ENCODE data around the gene SEC22A.

DNA sequence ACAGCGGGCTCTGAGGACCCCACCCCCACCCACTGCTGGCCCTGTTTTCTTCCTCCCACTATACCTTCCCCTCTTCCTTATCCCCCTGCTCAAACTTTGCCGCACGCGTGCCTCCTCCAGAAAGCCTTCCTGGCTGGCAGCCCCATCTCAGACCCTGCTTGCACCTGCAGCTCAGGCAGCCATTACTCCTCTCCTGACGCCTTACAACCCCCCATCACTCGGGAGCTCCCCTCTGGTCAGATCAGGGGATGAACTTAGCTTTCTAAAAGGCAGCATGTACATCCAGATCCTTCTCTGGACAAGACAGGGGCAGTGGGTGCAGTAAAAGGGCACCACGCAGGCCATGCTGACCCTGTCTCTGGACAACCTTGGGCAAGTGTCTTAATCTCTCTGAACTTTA lies 94.5 kb downstream of the SEC22A start:
- TF ChIP-seq TAF1 (IDR thresholded peaks at IDR 0.05; ENCODE audit: borderline replicate concordance, low read depth, low read length) (no peak), POLR2AphosphoS5 (IDR thresholded peaks at IDR 0.05; ENCODE audit: low read depth, low read length) (no peak)

Data from GM12892 (cell line).